ENCODE data around the gene CMC1.

The CMC1 gene

GRCh38 chr3:28295898-28296490 is 54.6 kb downstream of the CMC1 start:
- no peak for DNase-seq (ENCODE audit: low read depth in 2 of 2, low spot score in 1 of 2)

- no peak for DNase-seq (ENCODE audit: low read depth in 2 of 2, low spot score in 1 of 2)
These were observed 58.3 kb downstream of the CMC1 start for GRCh38 chr3:28299705-28300104.

- DNase-seq (ENCODE audit: low read depth in 2 of 2, low spot score in 1 of 2), result no peak
These were observed 59.0 kb downstream of the CMC1 start for GRCh38 chr3:28300345-28300962.

GRCh38 chr3:28301688-28302087 is 60.3 kb downstream of the CMC1 start:
- DNase-seq (ENCODE audit: low read depth in 2 of 2, low spot score in 1 of 2), result no peak

GRCh38 chr3:28308196-28308595 is 66.8 kb downstream of the CMC1 start:
- no peak for DNase-seq (ENCODE audit: low read depth in 2 of 2, low spot score in 1 of 2)

GRCh38 chr3:28315711-28316110 is 74.3 kb downstream of the CMC1 start:
- no peak for DNase-seq (ENCODE audit: low read depth in 2 of 2, low spot score in 1 of 2)

- DNase-seq (ENCODE audit: low read depth in 2 of 2, low spot score in 1 of 2), result no peak
These were observed 74.8 kb downstream of the CMC1 start for GRCh38 chr3:28316226-28316625.

GRCh38 chr3:28317438-28318022 is 76.1 kb downstream of the CMC1 start:
- no peak for DNase-seq (ENCODE audit: low read depth in 2 of 2, low spot score in 1 of 2)

GRCh38 chr3:28320981-28321380 is 79.6 kb downstream of the CMC1 start:
- DNase-seq (ENCODE audit: low read depth in 2 of 2, low spot score in 1 of 2), result no peak

- no peak for DNase-seq (ENCODE audit: low read depth in 2 of 2, low spot score in 1 of 2)
These were observed 81.0 kb downstream of the CMC1 start for GRCh38 chr3:28322464-28322863.

GRCh38 chr3:28326458-28326926 is 85.1 kb downstream of the CMC1 start:
- no peak for DNase-seq (ENCODE audit: low read depth in 2 of 2, low spot score in 1 of 2)

- DNase-seq (ENCODE audit: low read depth in 2 of 2, low spot score in 1 of 2), result no peak
These were observed 87.1 kb downstream of the CMC1 start for GRCh38 chr3:28328188-28329151.

GRCh38 chr3:28334552-28334951 is 93.1 kb downstream of the CMC1 start:
- DNase-seq (ENCODE audit: low read depth in 2 of 2, low spot score in 1 of 2), result no peak

GRCh38 chr3:28335246-28335645 is 93.8 kb downstream of the CMC1 start:
- DNase-seq (ENCODE audit: low read depth in 2 of 2, low spot score in 1 of 2), result no peak

GRCh38 chr3:28337230-28337629 is 95.8 kb downstream of the CMC1 start:
- no peak for DNase-seq (ENCODE audit: low read depth in 2 of 2, low spot score in 1 of 2)

- no peak for DNase-seq (ENCODE audit: low read depth in 2 of 2, low spot score in 1 of 2)
These were observed 101.7 kb downstream of the CMC1 start for GRCh38 chr3:28343144-28343543.

GRCh38 chr3:28345690-28346089 is 104.3 kb downstream of the CMC1 start:
- no peak for DNase-seq (ENCODE audit: low read depth in 2 of 2, low spot score in 1 of 2)

- DNase-seq (ENCODE audit: low read depth in 2 of 2, low spot score in 1 of 2), result no peak
These were observed 106.2 kb downstream of the CMC1 start for GRCh38 chr3:28347374-28348264.

- DNase-seq (ENCODE audit: low read depth in 2 of 2, low spot score in 1 of 2), result no peak
These were observed 106.8 kb downstream of the CMC1 start for GRCh38 chr3:28348265-28348628.

- DNase-seq (ENCODE audit: low read depth in 2 of 2, low spot score in 1 of 2), result peak; percentile 78 to 81
These were observed 107.4 kb downstream of the CMC1 start, which contains the start of the genes AZI2 and ZCWPW2 for GRCh38 chr3:28348629-28349468. AZI2 (minus strand) TSS chr3:28348824; CDS start chr3:28340617, 8,207 bp downstream. ZCWPW2 (plus strand) TSS chr3:28348721; CDS start chr3:28413069, 64,348 bp downstream.

Data from stimulated activated CD8-positive, alpha-beta memory T cell treated with anti-CD3 and anti-CD28 coated beads, Interleukin-4, amount 100 ng/mL, for 4 hours (primary cell).